ENCODE measurements around the gene DCDC2C. TPM values are rescaled to one million over a fixed set of nuclear protein-coding genes. Genes with fewer than 3 reads are reported as not detected.

DCDC2C gene
- total RNA-seq, 1 donor from 2014 or later, result not detected

GRCh38 chr2:3741867-3742602, 38.7 kb downstream of the DCDC2C start:
- no peak for ATAC-seq
- Histone ChIP-seq H3K9me3 (no peaks in the 10 kb centered on the region), H3K36me3 (no peaks in the 10 kb centered on the region), H3K27me3 (no peaks in the 10 kb centered on the region), H3K4me1 (no peaks in the 10 kb centered on the region), H3K27ac (no peak overlapping the region), H3K4me3 (no peak overlapping the region)
- TF ChIP-seq, protein P1, sequence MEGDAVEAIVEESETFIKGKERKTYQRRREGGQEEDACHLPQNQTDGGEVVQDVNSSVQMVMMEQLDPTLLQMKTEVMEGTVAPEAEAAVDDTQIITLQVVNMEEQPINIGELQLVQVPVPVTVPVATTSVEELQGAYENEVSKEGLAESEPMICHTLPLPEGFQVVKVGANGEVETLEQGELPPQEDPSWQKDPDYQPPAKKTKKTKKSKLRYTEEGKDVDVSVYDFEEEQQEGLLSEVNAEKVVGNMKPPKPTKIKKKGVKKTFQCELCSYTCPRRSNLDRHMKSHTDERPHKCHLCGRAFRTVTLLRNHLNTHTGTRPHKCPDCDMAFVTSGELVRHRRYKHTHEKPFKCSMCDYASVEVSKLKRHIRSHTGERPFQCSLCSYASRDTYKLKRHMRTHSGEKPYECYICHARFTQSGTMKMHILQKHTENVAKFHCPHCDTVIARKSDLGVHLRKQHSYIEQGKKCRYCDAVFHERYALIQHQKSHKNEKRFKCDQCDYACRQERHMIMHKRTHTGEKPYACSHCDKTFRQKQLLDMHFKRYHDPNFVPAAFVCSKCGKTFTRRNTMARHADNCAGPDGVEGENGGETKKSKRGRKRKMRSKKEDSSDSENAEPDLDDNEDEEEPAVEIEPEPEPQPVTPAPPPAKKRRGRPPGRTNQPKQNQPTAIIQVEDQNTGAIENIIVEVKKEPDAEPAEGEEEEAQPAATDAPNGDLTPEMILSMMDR (IDR thresholded peaks at IDR 0.05), result no peak
- intact Hi-C loops (cut with DNase I), result no loop called here
- no peak for DNase-seq

- H3K36me3 ChIP-seq, result no peaks in the 10 kb centered on the region
- H3K9me3 ChIP-seq, result no peaks in the 10 kb centered on the region
- ATAC-seq (no peak), DNase-seq (no peak)
- TF ChIP-seq, protein P1 (IDR thresholded peaks at IDR 0.05), result no peak
- H3K4me3 ChIP-seq, result no peak overlapping the region
- H3K4me1 ChIP-seq, result no peaks in the 10 kb centered on the region
- intact Hi-C loops (cut with DNase I), result no loop called here
- H3K27me3 ChIP-seq, result no peaks in the 10 kb centered on the region
- no peak overlapping the region for H3K27ac ChIP-seq
These were observed 39.6 kb downstream of the DCDC2C start for GRCh38 chr2:3742743-3743508.

- no peaks in the 10 kb centered on the region for H3K27me3 ChIP-seq
- no peaks in the 10 kb centered on the region for H3K4me1 ChIP-seq
- H3K4me3 ChIP-seq, result no peak overlapping the region
- TF ChIP-seq, protein P1 (IDR thresholded peaks at IDR 0.05), result no peak
- peak; percentile 10 for ATAC-seq
- H3K9me3 ChIP-seq, result no peaks in the 10 kb centered on the region
- intact Hi-C loops (cut with DNase I), result no loop called here
- DNase-seq, result no peak
- H3K27ac ChIP-seq, result no peak overlapping the region
- H3K36me3 ChIP-seq, result no peaks in the 10 kb centered on the region
These were observed 40.7 kb downstream of the DCDC2C start for GRCh38 chr2:3743951-3744555.

GRCh38 chr2:3745920-3746319, 42.5 kb downstream of the DCDC2C start:
- ATAC-seq, result no peak
- no peaks in the 10 kb centered on the region for H3K27me3 ChIP-seq
- H3K36me3 ChIP-seq, result no peaks in the 10 kb centered on the region
- intact Hi-C loops (cut with DNase I), result no loop called here
- H3K4me3 ChIP-seq, result no peak overlapping the region
- no peak for DNase-seq
- H3K27ac ChIP-seq, result no peak overlapping the region
- H3K9me3 ChIP-seq, result no peaks in the 10 kb centered on the region
- no peaks in the 10 kb centered on the region for H3K4me1 ChIP-seq
- TF ChIP-seq, protein P1 (IDR thresholded peaks at IDR 0.05), result no peak

GRCh38 chr2:3747032-3747654, 43.8 kb downstream of the DCDC2C start:
- Histone ChIP-seq H3K27ac (no peak overlapping the region), H3K4me1 (no peaks in the 10 kb centered on the region), H3K4me3 (no peak overlapping the region), H3K9me3 (no peaks in the 10 kb centered on the region), H3K27me3 (no peaks in the 10 kb centered on the region), H3K36me3 (no peaks in the 10 kb centered on the region)
- ATAC-seq (no peak), DNase-seq (no peak)
- intact Hi-C loops (cut with DNase I), result no loop called here
- TF ChIP-seq, protein P1 (IDR thresholded peaks at IDR 0.05), result no peak

Measured in upper lobe of right lung (tissue), 1 donor.